ENCODE results near the gene NPFFR2. TPM values are rescaled to one million over a fixed set of nuclear protein-coding genes. Genes with fewer than 3 reads are reported as not detected.
"Not testable (repeated sequence)": the region's sequence is repeated elsewhere in the genome, so short reads cannot be mapped to it uniquely, and the experiment has no call there.

NPFFR2 gene
- 1 to 10 TPM in 1 of 10 donors, under 1 TPM in 9; 0.20 to 1.5 (median 0.51) TPM for polyA plus RNA-seq (ENCODE audit: insufficient read length in 10 of 10)
- long read RNA-seq, donor 1, partial matches to known transcripts: 0 of 2 reads
- long read RNA-seq, donor 1, other reads (novel, unspliced or antisense): 0 of 2 reads
- long read RNA-seq, donor 2: 0 reads
- long read RNA-seq, donor 3: 0 reads
- long read RNA-seq, donor 4: 0 reads
- long read RNA-seq, donor 5: 0 reads
- long read RNA-seq, donor 6, partial matches to known transcripts: 0 of 2 reads
- long read RNA-seq, donor 6, other reads (novel, unspliced or antisense): 0 of 2 reads
- long read RNA-seq, donor 7: 0 reads
- long read RNA-seq, donor 8: 0 reads
- long read RNA-seq, donor 9: 0 reads

DNA sequence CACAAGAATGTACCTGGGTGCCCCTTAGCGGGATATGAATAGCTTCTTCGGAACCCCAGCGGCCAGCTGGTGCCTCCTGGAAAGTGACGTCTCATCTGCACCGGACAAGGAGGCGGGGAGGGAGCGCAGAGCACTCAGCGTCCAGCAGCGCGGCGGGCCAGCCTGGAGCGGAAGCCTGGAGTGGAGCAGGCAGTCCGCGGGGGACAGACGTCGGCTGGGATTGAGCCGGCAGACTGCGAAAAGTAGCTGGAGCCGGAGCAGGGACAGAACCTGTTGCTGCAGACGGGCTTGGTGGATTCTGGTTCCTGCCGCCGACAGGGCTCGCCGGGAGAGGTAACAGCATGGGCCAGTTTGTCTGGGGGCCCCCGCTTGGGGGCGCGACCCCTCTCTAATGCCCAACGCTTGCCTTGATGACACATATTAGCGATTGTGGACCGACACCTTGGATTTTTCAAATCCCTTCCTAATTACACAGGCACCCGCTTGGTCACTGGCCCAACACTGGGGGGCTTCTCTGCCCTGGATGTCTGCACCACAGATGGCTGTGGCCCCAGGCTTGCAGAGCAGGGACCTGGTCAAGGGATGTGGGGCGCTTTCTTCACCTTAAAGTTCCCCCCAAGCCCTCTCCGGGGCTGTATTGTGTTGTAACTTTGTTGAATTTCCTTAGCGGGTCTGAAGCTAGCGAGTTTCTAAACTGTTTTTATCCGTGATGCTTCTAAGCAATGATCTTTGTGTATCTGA lies at the start of gene NPFFR2:
NPFFR2 (plus strand) TSS at position 133 of the 741 bp plus-strand sequence. CDS start 96,592 bp downstream, outside the sequence.
- DNase-seq: peak in 2 of 3 donors; percentile 12 to 50

DNA sequence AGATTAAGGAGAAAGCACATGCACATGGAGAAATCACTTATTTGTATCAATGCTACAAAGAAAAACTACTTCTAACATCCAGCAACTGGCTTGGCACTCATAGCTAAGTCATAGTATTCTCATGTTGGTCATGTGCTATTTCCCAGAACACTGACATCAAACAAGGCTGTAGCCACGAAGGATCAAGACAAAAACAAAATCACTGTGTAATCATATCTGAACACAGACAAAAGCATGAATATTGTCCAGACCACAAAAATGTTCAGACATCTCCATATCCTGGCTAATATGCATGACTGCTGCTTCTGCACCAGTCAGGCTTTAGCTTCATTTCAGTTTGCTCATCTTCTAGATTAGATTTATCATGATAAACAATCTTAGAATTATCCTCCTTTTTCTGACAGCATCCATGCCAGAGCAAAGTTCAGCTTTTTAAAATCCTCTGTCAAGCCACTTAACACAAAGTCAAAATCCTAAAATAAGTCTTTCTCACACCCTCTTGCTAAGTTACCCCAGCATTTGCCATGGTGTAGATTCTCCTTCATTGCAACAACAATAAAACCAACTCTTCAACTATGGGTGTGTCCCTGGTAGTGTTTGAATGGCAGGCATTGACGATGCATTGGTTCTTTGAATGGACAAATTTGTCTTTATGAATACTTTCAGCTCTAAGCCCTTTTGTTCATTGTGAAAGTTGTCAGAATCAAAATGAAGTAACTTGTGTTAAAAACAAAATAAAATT lies 39.1 kb upstream of the NPFFR2 start:
- no peak for DNase-seq

DNA sequence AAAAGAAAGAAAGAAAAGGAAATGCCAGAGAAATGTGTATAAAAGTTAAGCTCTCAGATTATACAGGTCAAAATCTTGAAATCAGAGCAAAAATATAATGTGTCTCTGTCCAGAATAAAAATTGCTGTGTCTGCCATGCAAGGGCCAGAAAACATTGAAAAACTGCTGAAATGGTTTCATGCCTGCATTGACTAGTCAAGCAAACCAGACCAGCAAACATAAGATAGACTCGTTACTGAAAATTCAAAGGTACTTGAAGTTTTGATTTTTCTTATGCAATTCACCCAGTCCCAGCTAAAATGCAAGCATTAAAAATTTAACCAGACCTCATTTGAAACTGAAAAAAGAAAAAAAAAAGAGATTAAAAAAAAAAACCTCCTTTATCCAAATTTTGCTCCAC lies 37.2 kb upstream of the NPFFR2 start:
- DNase-seq: no peak

- DNase-seq: no peak
Observed at GRCh38 chr4:71995297-71995696, 36.5 kb upstream of the NPFFR2 start.

DNA sequence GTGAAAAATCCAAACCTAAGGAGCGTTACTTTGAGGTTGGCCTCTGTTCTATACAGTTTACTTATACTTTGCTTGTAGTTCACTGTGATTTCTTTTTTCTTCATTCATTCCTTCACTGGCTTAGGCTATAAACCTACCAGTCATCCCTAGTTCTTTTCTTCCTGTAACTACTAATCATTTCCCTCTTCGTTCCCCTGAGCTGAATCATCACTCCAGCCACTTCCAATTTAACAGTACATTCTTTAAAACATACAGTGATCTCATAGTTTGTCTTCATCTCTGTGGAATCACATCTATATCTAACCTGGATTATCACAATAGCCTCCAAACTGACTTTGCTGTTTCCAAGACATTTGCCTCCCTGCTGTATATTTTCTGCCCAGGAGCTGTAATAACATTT lies 25.2 kb upstream of the NPFFR2 start:
- peak in 1 of 3 donors; percentile 17 for DNase-seq

DNA sequence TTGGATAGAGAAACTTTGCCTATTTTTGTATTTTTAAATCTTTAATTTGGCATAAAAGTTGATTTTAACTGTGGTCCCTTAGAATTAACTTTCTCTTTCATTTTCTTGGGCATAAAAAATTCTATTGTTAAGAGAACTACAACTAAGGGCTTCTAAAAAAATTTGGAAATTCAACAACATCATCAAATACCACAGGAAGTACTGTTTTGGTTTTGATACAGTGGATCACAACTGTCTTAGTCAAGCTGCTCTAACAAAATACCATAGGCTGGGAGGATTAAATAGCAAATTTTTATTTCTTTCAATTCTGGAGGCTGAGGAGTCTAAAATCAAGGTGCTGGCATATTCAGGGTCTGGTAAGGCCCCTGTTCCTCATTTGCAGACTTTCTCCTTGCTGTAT lies 19.9 kb upstream of the NPFFR2 start:
- DNase-seq: no peak

DNA sequence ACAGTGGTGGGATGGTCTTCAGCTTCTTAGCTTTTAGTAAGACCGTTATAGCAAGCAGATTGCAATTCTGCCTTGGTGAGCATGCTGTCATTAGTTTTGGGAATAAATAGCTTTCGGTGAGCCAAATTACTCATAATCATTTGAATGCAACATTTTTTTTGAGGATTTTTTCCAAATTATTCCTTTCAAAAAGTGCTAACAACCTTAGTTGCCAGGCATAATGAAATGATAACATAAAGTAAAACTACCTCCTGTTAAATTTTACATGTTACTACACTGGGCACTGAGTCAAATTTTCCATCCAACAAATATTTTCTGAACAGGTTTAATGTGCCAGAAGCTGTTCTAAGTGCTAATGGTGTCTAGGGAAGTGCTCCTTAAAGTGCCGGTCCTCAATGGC lies 15.8 kb upstream of the NPFFR2 start:
- no peak for DNase-seq

GRCh38 chr4:72019688-72020087 lies 12.1 kb upstream of the NPFFR2 start:
- no peak for DNase-seq

DNA sequence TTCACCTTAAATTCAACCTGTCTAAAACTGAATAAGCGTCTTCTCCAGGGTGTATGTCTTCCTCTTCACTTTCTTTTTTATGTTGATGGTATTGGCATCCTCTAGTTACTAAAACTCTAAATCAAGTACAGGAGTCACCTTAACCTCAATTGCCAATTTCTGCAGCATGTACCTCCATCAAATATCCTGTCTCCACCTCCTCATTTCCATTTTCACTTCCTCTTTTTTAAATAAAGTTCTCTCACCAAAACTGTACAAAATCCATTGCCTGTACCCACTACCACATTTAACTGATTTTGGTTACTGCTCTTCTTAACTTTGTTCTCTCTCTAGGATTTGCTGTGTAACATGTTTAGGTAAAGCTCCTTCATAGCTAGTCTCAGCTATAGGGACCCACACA lies 9.2 kb upstream of the NPFFR2 start:
- DNase-seq: no peak

DNA sequence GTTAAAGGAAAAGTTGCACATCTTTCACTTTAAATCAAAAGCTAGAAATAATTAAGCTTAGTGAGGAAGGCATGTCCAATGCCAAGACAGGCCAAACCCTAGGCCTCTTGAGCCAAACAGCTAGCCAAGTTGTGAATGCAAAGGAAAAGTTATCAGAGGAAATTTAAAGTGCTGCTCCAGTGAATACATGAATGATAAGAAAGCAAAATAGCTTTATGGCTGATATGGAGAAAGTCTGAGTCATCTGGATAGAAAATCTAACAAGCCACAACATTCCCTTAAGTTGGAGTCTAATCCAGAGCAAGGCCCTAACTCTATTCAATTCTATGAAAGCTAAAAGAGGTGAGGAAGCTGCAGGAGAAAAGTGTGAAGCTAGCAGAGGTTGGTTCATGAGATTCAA lies 23.8 kb downstream of the NPFFR2 start:
- DNase-seq: no peak

DNA sequence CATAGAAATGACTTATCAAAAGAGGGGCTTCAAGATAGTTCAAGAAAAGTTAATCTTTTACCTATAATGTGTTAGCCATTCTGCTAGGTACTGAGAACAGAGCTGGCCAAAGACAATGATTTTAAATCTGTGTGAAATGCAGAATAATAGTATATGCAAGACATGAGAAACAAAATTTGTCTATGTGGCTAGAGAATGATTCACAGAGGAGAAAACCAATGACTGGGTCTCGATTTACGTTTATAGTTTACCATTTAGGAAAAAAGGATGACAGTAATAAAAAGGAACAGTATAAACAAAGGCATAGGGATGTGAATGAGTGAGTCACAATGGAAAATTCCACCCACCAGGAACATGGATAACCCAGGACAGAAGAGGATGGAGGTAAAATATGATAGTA lies 31.9 kb downstream of the NPFFR2 start:
- DNase-seq: no peak

DNA sequence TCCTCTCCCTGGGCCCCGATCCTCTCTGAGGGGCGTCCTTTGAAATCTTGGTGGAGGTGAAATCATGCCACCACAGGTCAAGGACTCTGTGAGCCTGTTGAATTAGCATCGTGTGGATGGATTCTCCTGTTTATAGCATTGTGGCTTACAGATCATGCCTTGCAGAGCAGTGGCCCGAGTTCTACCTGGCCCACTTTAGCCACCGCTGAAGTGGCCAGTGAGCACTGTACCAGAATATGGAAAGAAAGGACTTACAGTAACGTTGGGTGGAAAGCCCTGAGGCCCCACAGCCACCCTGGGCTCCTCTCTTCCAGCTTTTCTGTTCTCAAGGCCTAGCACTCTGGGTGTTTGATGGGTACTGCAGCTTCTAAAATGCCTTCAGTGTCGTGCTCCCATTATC lies 35.3 kb downstream of the NPFFR2 start:
- no peak for DNase-seq

GRCh38 chr4:72073816-72074215 lies 42.0 kb downstream of the NPFFR2 start:
- no peak for DNase-seq

DNA sequence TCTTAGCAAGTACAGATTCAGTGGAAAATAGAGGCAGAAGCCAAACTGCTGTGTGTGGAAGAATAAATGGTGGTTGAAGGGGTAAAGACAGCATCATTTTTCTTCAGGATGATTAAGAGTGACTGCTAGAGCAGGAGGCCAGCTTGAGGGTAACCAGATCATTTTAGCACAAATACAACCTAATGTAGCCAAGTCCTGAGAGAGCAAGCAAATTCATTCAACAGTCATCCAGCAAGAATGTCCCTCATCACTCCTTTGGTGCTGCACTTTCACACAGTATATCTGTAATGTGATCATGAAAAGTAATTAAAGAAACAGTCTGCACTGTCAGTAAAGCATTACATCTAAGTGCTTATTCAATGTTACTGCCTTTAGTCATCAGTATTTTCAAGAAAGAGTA lies 44.8 kb downstream of the NPFFR2 start:
- peak in 2 of 3 donors; percentile 1 to 2 for DNase-seq

GRCh38 chr4:72077346-72077745 lies 45.5 kb downstream of the NPFFR2 start:
- DNase-seq: no peak

DNA sequence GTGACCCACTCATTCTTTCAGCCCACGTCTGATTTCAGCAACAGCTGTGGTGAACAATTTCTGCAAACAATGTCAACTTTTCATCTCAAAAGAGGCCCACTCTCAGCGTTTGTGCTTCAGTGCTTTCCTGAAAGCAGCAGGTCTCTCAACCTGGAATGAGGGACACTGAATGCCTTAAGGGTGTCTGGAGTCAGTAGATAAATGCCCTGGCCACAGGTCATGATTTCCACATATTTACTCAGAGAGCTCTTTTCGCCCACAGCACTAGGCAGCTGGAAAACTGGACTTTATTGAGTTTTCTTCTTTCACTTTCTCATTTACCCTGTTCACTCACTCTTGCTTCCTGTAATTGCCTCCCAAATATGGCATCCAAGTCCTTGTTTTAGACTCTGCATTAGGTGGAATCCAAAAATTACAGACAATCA lies 52.8 kb downstream of the NPFFR2 start:
- peak in 1 of 3 donors; percentile 3 for DNase-seq

DNA sequence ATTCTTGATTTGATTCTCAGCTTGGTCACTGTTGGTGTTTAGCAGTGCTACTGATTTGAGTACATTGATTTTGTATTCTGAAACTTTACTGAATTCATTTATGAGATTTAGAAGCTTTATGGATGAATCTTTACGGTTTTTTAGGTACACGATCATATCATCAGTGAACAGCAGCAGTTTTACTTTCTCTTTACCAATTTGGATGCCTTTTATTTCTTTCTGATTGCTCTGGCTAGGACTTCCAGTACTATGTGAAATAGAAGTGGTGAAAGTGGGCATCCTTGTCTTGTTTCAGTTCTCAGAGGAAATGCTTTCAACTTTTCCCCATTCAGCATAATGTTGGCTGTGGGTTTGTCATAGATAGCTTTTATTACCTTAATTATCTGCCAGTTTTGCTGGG lies 58.8 kb downstream of the NPFFR2 start:
- not testable (repeated sequence) for DNase-seq

- DNase-seq: no peak
Observed at GRCh38 chr4:72094059-72094797, 62.4 kb downstream of the NPFFR2 start.

GRCh38 chr4:72107456-72107855 lies 75.7 kb downstream of the NPFFR2 start:
- DNase-seq: no peak

- DNase-seq: no peak
Observed at GRCh38 chr4:72109364-72109763, 77.6 kb downstream of the NPFFR2 start.

DNA sequence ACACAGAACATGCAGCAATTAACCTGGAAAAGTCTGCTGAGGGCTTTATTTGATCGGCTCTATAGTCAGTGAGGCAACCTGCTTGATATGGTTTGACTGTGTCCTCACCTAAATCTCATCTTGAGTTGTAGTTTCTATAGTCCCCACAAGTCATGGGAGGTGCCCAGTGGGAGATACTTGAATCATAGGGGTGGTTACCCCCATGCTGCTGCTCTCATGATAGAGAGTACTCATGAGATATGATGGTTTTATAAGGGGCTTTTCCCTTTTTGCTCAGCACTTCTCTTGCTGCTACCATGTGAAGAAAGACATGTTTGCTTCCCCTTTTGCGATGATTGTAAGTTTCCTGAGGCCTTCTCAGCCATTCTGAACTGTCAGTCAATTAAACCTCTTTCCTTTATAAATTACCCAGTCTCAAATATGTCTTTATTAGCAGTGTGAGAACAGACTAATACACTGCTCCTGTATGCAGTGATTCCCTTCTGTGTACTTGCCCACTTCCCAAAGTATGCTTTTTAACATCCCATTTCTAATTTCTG lies 78.2 kb downstream of the NPFFR2 start:
- DNase-seq: no peak

DNA sequence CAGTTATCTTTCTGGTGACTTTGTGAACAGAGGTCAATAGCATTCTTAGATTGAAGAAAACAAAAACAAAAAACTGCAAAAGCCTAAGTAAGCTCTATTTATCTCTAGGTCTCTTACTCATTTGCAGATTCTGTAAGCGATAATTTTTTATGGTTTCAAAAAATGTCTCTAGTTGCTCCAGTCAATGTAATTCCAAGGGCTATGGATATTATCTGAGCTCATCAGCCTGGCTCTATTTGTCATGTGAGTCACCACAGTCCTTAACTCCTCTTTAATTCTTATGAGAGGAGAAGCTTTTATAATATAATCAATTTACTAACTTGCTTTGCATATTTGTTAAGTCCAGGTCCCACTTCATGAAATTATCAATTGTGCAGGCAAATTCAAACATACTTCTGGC lies 79.1 kb downstream of the NPFFR2 start:
- DNase-seq: no peak

Data from muscle of back (tissue), 13 donors.